Measurements from ENCODE around the gene GFPT1.
A peak's percentile ranks its signal among the peaks of the same experiment; 100 is the strongest.

The GFPT1 gene

DNA sequence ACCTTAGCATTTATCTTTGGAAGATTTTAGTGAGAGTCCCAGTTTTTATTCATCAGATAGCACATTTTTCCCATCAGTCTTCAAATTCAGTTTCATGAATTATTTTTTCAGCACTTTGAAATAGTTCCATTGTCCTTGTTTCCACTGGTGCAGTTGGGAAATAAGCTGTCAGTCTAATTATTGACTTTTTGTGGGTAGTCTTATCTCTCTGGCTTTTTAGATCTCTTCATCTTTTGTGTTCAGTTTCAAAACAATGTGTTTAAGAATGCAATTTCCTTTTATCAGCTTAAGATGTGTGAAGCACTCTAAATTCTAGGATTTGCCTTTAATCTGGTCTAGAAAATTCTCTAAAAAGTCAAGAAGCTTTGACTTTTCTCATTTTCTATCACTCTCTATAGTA lies 70.5 kb downstream of the GFPT1 start:
- Mint-ChIP-seq H3K9me3 (peaks cover 14% of the 10 kb centered on the region), H3K4me1 (no peaks in the 10 kb centered on the region), H3K4me3 (no peak overlapping the region), H3K27ac (no peak overlapping the region), H3K36me3 (ENCODE audit: low read depth) (peaks cover 28% of the 10 kb centered on the region), H3K27me3 (no peaks in the 10 kb centered on the region)
- DNase-seq (no peak), ATAC-seq (no peak)

DNA sequence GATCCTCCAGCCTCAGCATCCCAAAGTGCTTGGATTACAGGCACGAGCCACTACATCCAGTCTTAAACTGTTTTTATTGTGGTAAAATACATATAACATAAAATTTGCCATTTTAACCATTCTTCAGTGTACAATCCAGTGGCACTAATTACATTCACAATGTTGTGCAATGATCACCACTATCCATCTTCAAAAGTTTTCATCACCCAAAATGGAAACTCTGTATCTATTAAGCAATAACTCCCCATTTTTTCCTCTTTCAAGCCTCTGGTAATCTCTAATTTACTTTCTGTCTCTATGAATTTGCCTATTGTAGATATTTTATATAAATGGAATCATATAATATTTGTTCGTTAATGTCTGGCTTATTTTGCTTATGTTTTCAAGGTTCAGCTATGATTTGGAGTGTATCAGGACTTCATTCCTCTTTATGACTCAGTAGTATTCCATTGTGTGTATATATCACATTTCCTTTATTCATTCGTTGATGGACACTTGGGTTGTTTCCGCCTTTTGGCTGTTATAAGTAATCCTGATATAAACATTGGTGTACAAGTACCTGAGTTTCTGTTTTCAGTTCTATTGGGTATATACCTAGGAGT lies 71.8 kb downstream of the GFPT1 start:
- no peaks in the 10 kb centered on the region for H3K4me1 Mint-ChIP-seq
- H3K4me3 Mint-ChIP-seq, result no peak overlapping the region
- ATAC-seq, result no peak
- H3K9me3 Mint-ChIP-seq, result peaks cover 14% of the 10 kb centered on the region
- DNase-seq, result no peak
- peaks cover 26% of the 10 kb centered on the region for H3K36me3 Mint-ChIP-seq (ENCODE audit: low read depth)
- H3K27ac Mint-ChIP-seq, result no peak overlapping the region
- H3K27me3 Mint-ChIP-seq, result no peaks in the 10 kb centered on the region

DNA sequence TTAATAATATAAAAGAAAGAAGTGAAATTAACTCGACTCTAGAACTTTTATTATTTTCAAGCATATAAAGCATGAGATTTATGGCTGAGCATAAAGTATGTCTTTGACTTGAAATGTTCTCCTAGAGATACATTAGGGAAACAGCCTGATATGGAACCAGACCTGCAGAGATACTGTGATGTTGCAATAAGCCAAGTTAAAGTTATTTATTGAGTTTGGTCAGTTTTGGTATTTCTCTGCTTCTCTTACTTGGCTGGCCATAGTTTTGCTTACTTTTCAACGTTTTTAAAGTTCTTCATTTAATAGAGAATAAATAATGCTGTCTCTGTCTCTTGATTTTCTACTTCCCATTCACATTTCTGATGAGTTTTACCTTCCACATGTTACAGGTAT lies 76.0 kb downstream of the GFPT1 start:
- no peak for DNase-seq
- Mint-ChIP-seq H3K27ac (no peak overlapping the region), H3K4me1 (peaks cover 12% of the 10 kb centered on the region), H3K36me3 (ENCODE audit: low read depth) (peaks cover 5% of the 10 kb centered on the region), H3K27me3 (peaks cover 8% of the 10 kb centered on the region), H3K4me3 (no peak overlapping the region), H3K9me3 (peaks cover 3% of the 10 kb centered on the region)
- no peak for ATAC-seq

DNA sequence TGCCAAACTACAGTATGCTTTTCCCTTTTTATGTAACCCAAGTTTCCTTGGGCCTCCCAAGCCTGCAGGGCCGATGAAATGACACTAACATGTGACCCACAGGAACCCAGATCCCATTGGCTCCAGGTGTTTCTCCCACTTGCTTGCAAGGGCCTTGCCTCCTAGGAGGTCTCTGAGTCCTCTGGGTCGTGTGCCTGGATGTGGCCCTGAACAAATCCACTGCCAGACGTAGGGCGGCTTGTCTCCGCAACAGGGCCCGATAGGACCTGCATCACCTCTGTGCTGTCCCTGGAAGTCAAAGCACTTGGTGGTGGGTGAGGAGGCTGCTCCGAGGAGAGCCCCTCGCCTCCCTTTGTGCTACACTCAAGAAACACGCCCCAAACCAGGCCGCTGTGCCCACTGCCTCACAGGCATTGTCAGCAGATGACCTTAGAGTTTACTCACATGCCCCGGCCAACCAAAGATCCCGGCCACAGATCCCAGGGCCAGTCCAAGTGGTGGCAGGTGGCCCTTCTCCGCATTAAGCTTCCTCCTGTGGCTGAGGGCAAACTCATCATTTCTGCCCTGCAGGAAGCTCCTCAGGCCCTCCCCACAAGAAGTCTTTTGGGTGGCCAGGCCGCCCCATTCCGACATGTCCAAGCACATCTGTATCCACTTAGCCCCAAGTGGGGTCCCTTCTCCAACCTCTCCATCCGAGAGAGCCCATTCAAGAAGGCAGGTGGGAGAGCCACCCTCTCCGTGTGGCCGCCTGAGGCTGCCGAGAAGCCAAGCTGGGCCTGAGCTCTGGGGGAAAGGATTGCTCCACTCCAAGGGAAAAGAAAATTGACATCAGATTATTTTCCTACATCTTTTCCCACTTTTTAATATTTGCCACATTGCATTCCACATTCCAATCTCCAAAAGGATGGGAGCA lies 76.7 kb downstream of the GFPT1 start:
- DNase-seq (no peak), ATAC-seq (no peak)
- Mint-ChIP-seq H3K4me1 (peaks cover 14% of the 10 kb centered on the region), H3K9me3 (no peaks in the 10 kb centered on the region), H3K36me3 (ENCODE audit: low read depth) (peaks cover 5% of the 10 kb centered on the region), H3K27me3 (peaks cover 12% of the 10 kb centered on the region), H3K4me3 (no peak overlapping the region), H3K27ac (no peak overlapping the region)

DNA sequence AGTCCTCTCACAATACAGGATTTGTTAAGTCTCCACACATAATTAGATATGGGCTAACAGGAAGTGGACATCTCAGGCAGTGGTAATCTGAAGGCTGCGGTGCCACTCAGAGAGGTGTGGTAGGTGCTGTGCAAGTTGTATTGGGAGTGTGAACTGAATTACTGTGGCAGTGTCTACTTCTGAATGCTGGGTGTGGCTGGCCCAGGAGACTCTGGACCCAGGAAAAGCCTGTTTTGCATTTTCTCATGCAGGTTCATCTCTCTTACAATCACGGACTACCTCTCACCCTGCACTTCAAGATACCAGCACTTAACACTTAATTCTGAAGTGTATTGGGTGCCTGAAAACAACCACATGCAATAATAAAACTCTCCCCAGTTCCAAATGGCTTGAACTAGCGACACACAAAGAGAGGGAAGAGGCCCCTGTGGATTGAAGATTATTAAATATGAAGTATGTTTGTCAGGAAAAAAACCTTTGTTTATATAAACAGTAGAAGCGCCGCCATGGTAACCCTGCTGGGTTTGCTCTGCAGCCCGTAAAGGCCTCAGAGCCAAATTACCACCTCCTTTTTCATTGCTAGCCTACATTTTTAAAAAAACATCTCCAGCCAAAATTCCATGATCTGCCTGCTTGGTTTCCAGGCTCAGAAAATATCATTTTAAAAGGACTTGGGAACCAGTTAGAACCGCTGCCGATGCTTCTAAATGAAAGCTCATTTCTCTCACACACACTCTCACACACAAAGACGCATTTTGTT lies 77.5 kb downstream of the GFPT1 start:
- peaks cover 14% of the 10 kb centered on the region for H3K4me1 Mint-ChIP-seq
- DNase-seq (no peak), ATAC-seq (no peak)
- H3K27me3 Mint-ChIP-seq, result peaks cover 18% of the 10 kb centered on the region
- H3K4me3 Mint-ChIP-seq, result no peak overlapping the region
- peaks cover 5% of the 10 kb centered on the region for H3K36me3 Mint-ChIP-seq (ENCODE audit: low read depth)
- no peaks in the 10 kb centered on the region for H3K9me3 Mint-ChIP-seq
- no peak overlapping the region for H3K27ac Mint-ChIP-seq

DNA sequence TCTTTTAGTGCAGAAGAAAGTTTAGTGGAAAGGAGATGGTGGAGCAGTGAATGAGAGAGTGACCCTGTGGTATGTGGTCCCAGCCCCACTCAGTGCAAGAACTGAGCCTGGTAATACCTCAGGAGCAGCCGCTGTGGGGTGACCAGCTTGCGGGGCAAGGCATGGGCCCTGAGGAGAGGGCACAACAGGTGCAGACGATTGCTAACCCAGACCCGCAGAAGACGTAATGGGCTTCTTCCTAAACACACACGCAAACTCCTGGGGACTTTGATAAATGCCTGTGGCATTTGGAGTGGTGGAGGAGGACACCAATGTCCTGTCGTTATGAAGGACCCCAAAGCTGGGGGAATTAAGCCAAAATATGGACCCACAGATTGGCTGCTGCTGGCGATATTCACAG lies 78.7 kb downstream of the GFPT1 start:
- Mint-ChIP-seq H3K27me3 (peaks cover 26% of the 10 kb centered on the region), H3K9me3 (no peaks in the 10 kb centered on the region), H3K27ac (no peak overlapping the region), H3K4me3 (no peak overlapping the region), H3K36me3 (ENCODE audit: low read depth) (peaks cover 4% of the 10 kb centered on the region), H3K4me1 (peaks cover 14% of the 10 kb centered on the region)
- no peak for ATAC-seq
- DNase-seq, result no peak

DNA sequence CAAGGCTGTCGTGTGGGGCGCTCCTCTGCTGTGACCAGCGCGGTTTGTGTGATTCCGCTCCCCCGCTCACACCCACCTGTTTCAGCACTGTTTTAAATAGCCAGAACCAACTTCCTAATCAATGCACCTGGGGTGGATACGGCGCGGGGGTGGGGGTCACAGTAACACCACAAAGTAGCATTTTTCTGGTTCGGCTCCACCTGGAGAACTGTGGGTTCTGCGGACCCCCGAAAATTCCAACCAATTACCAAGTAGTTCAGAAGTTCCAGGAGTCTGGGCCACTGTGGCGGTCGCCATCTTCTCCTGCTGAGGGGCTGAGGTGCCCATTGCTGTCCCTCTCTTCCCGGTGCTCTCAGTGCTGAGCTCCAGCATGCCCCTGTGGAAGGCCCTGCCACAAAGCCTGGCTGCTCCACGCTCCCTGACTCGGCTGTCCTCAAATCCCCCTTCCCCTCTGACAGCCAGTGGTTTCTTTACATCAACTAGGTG lies 79.4 kb downstream of the GFPT1 start:
- DNase-seq (no peak), ATAC-seq (no peak)
- H3K27ac Mint-ChIP-seq, result no peak overlapping the region
- peaks cover 14% of the 10 kb centered on the region for H3K4me1 Mint-ChIP-seq
- H3K36me3 Mint-ChIP-seq (ENCODE audit: low read depth), result peaks cover 2% of the 10 kb centered on the region
- H3K4me3 Mint-ChIP-seq, result peak overlapping the region; percentile 70
- peaks cover 29% of the 10 kb centered on the region for H3K27me3 Mint-ChIP-seq
- no peaks in the 10 kb centered on the region for H3K9me3 Mint-ChIP-seq

DNA sequence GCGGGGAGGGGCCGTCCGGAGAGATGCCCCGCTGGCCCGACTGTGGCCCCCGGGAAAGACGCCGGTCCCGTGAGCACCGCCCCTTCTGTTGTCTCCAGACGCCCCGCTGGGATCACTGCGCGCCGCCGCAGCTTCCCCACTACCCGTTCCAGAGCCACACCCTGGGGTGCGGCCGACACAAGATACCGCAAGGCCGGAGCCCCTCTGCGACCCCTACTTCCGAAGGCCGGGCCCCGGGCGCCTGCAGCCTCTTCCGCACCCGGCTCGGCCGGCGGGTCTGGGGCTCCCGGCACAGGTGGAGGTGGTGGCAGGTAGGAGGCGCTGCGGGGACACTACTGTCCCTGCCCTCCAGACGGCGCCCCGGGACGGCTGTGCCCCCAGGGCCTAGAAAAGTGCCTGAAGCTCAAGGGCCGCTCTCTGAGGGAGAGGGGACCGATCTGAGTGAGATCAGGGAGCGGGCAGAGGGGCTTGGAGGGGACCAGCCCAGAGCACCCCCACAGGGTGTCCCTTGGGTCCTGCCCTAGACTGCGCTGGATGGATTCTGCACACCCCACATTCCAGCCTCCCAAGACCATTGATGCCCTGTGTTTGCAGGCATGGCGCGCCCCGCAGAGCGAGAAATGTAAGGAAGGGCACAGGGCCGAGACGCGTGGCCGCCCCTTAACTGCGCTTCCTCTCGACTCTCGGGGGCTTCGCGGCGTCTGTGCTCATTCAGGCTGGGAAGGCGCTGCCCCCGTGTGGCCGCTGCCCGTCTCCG lies 80.0 kb downstream of the GFPT1 start:
- H3K36me3 Mint-ChIP-seq (ENCODE audit: low read depth), result peaks cover 2% of the 10 kb centered on the region
- H3K9me3 Mint-ChIP-seq, result no peaks in the 10 kb centered on the region
- peaks cover 33% of the 10 kb centered on the region for H3K27me3 Mint-ChIP-seq
- DNase-seq, result peak; percentile 80
- peak; percentile 90 for ATAC-seq
- H3K4me1 Mint-ChIP-seq, result peaks cover 14% of the 10 kb centered on the region
- H3K27ac Mint-ChIP-seq, result no peak overlapping the region
- peak overlapping the region; percentile 70 for H3K4me3 Mint-ChIP-seq

DNA sequence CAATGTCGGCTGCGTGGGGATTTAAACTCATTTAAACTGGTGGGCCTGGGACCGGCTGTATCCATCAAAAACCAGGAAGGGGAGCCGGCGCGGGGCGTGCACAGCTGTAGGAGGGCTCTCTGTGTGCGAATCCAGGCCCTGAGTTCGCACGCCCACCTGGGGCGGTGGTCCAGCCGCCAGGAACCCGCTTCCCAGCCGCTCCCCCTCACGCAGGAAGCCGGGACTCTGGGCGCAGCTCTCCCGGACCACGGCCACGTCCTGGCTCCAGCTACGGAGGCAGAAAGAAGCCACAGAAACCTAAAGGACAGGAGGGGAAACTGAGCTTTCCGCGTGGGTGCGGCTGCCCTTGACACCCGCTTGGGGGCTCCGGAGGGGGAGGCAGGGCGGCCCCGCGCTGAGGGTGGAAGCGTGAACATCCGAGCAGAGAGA lies 80.6 kb downstream of the GFPT1 start:
- ATAC-seq, result no peak
- Mint-ChIP-seq H3K27me3 (peaks cover 33% of the 10 kb centered on the region), H3K36me3 (ENCODE audit: low read depth) (peaks cover 2% of the 10 kb centered on the region), H3K9me3 (no peaks in the 10 kb centered on the region), H3K27ac (no peak overlapping the region), H3K4me3 (peak overlapping the region; percentile 70), H3K4me1 (peaks cover 14% of the 10 kb centered on the region)
- no peak for DNase-seq

DNA sequence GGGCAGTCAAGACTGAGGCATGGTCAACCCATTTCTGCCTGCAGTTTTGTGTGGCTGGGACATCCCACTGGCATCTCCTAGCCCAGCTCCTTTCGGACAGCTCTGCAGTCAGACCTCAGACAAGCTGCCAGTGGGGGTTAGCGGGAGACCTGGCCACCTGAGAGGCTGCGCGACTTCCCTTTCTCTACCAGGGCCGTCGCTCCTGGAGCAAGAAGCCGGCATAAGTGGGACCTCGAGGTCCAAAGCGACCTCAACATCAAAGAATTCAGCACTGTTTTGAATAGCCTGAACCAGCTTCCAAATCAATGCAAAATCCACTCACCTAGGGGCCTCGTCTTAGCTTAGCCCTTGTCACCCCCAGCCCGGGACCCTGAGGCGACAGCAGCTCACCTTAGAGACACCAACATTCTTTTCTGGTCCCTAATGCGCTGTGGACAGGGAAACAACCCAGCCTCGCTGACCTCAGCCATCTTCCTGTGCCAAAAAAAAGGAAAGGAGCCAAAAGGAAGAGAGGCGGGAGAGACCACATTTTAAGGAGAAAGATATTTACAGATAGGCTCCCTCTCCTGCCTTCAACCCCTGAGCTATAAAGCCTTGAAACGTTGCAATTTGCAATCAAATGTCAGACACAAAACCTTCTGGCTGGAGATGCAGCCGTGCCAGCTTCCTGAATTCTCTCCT lies 81.2 kb downstream of the GFPT1 start:
- Mint-ChIP-seq H3K27me3 (peaks cover 34% of the 10 kb centered on the region), H3K27ac (no peak overlapping the region), H3K4me1 (peaks cover 14% of the 10 kb centered on the region), H3K9me3 (no peaks in the 10 kb centered on the region), H3K36me3 (ENCODE audit: low read depth) (peaks cover 2% of the 10 kb centered on the region), H3K4me3 (peak overlapping the region; percentile 11)
- no peak for ATAC-seq
- no peak for DNase-seq

DNA sequence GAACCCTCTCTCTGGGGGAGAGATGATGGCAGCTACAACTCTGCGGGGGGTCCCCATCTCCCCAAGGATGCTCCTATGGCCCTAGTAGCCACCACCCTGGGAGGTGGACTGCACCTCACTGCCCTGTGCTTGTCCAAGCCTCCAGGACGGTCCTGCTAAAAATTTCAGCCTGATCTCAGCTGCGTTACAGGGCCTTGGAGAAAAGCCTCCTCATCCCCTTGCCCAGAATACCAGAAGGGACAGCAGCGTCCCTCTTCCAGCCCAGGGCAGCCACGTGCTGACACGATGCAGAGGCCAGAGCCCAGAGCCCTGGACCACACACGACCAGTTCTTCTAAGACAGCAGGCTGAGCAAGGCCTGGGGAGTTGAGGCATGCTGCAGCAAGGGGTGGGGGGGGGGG lies 81.9 kb downstream of the GFPT1 start:
- peaks cover 2% of the 10 kb centered on the region for H3K36me3 Mint-ChIP-seq (ENCODE audit: low read depth)
- H3K27ac Mint-ChIP-seq, result no peak overlapping the region
- DNase-seq (no peak), ATAC-seq (no peak)
- H3K27me3 Mint-ChIP-seq, result peaks cover 38% of the 10 kb centered on the region
- no peaks in the 10 kb centered on the region for H3K9me3 Mint-ChIP-seq
- no peak overlapping the region for H3K4me3 Mint-ChIP-seq
- H3K4me1 Mint-ChIP-seq, result peaks cover 14% of the 10 kb centered on the region

DNA sequence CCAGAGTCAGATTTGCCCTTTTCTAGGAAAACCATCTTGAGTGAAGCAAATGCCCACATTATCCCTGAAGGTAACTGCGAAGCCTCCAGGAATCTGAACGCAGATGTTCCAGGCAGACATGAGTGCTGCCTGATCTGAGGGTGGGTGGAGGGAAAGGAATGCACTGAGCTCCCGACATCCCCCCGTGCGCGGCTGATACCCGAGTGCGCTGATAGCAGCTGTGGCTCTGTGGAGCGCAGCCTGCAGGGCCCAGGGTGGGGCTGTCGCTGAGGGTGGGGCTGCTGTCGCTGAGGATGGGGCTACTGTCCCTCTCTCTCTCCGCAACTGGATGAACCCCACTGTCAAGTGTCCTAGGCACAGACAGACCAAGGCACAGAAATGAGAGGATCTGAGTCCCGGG lies 82.4 kb downstream of the GFPT1 start:
- ATAC-seq (no peak), DNase-seq (no peak)
- Mint-ChIP-seq H3K27me3 (peaks cover 39% of the 10 kb centered on the region), H3K36me3 (ENCODE audit: low read depth) (peaks cover 2% of the 10 kb centered on the region), H3K4me3 (no peak overlapping the region), H3K27ac (no peak overlapping the region), H3K9me3 (no peaks in the 10 kb centered on the region), H3K4me1 (peaks cover 14% of the 10 kb centered on the region)

DNA sequence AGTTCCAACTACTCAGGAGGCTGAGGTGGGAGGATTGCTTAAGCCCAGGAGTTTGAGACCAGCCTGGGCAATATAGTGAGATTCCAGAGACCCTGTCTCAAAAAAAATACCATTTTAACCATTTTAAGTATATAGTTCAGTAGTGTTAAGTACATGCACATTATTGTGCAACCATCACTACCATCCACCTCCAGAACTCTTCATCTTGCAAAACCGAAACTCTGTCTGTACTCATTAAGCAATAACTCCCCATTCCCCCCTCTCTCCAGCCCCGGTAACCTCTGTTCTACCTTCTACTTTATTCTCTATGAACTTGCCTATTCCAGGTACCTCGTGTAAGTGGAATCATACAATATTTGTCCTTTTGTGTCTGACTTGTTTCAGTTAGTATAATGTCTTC lies 86.4 kb downstream of the GFPT1 start:
- Mint-ChIP-seq H3K36me3 (ENCODE audit: low read depth) (peaks cover 2% of the 10 kb centered on the region), H3K9me3 (no peaks in the 10 kb centered on the region), H3K4me3 (no peak overlapping the region), H3K27ac (no peak overlapping the region), H3K27me3 (peaks cover 29% of the 10 kb centered on the region), H3K4me1 (no peaks in the 10 kb centered on the region)
- DNase-seq (no peak), ATAC-seq (no peak)

Data from activated naive CD8-positive, alpha-beta T cell treated with anti-CD3 and anti-CD28 coated beads, Interleukin-2, amount 50 U/mL, for 24 hours (primary cell).